ENCODE results near the gene NCAPD2.

The NCAPD2 gene, protein sequence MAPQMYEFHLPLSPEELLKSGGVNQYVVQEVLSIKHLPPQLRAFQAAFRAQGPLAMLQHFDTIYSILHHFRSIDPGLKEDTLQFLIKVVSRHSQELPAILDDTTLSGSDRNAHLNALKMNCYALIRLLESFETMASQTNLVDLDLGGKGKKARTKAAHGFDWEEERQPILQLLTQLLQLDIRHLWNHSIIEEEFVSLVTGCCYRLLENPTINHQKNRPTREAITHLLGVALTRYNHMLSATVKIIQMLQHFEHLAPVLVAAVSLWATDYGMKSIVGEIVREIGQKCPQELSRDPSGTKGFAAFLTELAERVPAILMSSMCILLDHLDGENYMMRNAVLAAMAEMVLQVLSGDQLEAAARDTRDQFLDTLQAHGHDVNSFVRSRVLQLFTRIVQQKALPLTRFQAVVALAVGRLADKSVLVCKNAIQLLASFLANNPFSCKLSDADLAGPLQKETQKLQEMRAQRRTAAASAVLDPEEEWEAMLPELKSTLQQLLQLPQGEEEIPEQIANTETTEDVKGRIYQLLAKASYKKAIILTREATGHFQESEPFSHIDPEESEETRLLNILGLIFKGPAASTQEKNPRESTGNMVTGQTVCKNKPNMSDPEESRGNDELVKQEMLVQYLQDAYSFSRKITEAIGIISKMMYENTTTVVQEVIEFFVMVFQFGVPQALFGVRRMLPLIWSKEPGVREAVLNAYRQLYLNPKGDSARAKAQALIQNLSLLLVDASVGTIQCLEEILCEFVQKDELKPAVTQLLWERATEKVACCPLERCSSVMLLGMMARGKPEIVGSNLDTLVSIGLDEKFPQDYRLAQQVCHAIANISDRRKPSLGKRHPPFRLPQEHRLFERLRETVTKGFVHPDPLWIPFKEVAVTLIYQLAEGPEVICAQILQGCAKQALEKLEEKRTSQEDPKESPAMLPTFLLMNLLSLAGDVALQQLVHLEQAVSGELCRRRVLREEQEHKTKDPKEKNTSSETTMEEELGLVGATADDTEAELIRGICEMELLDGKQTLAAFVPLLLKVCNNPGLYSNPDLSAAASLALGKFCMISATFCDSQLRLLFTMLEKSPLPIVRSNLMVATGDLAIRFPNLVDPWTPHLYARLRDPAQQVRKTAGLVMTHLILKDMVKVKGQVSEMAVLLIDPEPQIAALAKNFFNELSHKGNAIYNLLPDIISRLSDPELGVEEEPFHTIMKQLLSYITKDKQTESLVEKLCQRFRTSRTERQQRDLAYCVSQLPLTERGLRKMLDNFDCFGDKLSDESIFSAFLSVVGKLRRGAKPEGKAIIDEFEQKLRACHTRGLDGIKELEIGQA (N-terminal part only)

DNA sequence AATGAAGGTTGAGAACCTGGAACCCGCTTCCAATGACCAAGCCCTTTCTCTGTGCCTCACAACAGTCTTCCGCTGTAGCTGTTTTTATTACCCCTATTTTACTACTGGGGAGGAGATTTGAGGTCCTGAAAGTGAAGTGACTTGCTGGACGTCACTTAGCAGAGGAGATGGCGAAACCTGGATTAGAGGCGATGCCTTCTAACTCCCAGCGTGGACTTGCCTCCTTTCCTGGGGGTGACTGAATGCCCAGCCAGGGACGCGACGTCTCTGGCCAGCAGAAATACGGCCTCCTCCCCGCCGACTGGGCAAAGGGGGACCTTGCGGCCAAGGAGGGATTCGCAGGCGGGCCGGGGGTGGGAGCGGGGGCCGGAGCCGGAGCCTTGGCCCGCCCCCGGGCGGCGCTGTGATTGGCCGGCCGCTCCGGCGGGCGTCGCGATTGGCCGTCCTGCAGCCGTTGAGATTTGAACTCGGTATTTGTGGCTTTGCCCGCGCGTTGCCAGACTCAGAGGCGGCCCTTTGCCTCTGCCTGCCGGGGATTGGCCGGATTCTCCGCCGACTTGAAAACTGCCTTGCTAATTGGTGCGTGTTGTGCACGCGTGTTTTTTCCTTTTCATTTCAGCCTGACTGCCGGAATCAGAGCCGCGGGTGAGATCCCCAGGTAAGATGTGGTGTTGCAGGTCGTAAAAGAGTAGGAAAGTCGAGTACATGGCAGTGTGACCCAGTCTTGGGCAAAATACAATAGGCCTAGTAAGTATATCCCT lies at the start of gene NCAPD2:
Gene NCAPD2 (plus strand): TSS at position 606 of the 761 bp plus-strand sequence. CDS start 997 bp downstream, outside the sequence.
- Histone ChIP-seq H3K36me3 (ENCODE audit: insufficient read depth, low read length) (peaks cover 21% of the 10 kb centered on the region), H3K27me3 (ENCODE audit: insufficient read depth, low read length) (no peaks in the 10 kb centered on the region), H3K79me2 (ENCODE audit: control insufficient read depth, insufficient read depth, low read length, unreplicated experiment) (peaks cover 50% of the 10 kb centered on the region), H3K4me3 (ENCODE audit: low read depth, low read length) (peak within 1 kb of the TSS; percentile 95), H2AFZ (ENCODE audit: low read length, unreplicated experiment) (peak within 1 kb of the TSS; percentile 98), H3K4me1 (ENCODE audit: control insufficient read depth, insufficient read depth, low read length, unreplicated experiment) (peaks cover 20% of the 10 kb centered on the region), H3K27ac (ENCODE audit: low read depth, low read length) (peak within 1 kb of the TSS; percentile 97)

DNA sequence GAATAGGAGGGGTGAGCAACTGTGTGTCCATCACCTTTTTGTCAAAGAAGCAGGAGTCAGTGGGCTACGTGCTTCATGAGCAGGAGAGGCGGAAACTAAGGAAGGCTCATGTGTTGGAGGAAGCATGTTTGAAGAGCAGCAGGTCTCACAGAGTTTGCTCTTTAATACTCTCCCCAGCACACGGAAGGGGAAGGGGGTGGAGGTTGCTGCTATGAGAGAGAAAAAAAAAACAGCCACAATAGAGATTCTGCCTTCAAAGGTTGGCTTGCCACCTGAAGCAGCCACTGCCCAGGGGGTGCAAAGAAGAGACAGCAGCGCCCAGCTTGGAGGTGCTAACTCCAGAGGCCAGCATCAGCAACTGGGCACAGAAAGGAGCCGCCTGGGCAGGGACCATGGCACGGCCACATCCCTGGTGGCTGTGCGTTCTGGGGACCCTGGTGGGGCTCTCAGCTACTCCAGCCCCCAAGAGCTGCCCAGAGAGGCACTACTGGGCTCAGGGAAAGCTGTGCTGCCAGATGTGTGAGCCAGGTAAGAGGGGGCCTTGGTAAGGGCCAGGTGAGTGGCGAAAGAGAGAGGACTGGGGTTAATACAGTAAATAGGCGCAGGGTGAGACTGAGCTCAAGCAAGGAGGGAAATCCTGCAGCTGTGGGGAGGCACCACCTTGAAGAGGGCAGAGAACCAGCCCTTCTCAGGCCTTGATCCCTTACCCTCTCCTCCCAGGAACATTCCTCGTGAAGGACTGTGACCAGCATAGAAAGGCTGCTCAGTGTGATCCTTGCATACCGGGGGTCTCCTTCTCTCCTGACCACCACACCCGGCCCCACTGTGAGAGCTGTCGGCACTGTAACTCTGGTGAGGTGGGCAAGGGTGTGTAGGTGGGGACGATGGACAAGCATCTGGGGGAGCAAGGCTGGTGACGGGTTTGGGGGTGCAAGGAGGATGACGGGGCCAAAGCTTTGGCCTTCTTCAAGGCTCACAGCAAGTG lies 48.9 kb upstream of the NCAPD2 start, which contains the start of gene CD27:
Gene CD27 (plus strand): TSS at position 252 of the 985 bp plus-strand sequence. CDS start 141 bp downstream, at position 393.
- peaks cover 2% of the 10 kb centered on the region for H3K4me1 ChIP-seq (ENCODE audit: control insufficient read depth, insufficient read depth, low read length, unreplicated experiment)
- no peak within 1 kb of the TSS for H3K4me3 ChIP-seq (ENCODE audit: low read depth, low read length)
- no peak within 1 kb of the TSS for H3K27ac ChIP-seq (ENCODE audit: low read depth, low read length)
- H2AFZ ChIP-seq (ENCODE audit: low read length, unreplicated experiment): no peak within 1 kb of the TSS
- H3K27me3 ChIP-seq (ENCODE audit: insufficient read depth, low read length): no peaks in the 10 kb centered on the region
- peaks cover 2% of the 10 kb centered on the region for H3K79me2 ChIP-seq (ENCODE audit: control insufficient read depth, insufficient read depth, low read length, unreplicated experiment)
- H3K36me3 ChIP-seq (ENCODE audit: insufficient read depth, low read length): no peaks in the 10 kb centered on the region

DNA sequence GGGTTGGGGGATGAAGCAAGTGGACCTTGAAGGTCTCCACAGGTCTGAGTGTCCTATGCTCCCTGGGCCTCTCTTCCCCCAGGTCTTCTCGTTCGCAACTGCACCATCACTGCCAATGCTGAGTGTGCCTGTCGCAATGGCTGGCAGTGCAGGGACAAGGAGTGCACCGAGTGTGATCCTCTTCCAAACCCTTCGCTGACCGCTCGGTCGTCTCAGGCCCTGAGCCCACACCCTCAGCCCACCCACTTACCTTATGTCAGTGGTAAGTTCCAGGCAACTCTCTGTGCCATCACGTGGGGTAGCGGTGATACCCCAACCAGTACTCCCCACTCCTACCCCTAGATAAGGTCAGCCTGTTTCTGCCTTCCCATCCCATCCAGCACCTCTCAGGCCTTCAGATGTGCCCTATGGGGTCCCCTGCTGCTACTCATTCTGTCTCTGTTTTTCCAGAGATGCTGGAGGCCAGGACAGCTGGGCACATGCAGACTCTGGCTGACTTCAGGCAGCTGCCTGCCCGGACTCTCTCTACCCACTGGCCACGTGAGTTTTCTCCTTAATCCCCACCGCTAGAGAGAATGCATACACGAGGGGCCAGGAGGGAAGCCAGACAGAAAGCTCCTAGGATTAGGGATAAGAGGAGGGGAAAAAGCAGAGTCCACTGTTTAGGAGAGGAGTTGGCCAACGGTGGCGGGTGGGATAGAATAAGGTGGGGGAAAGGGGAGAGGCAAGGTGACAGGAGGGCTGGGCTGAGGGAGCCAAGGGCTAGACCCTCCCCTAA lies 43.6 kb upstream of the NCAPD2 start:
- Histone ChIP-seq H3K79me2 (ENCODE audit: control insufficient read depth, insufficient read depth, low read length, unreplicated experiment) (peaks cover 23% of the 10 kb centered on the region), H2AFZ (ENCODE audit: low read length, unreplicated experiment) (no peak overlapping the region), H3K36me3 (ENCODE audit: insufficient read depth, low read length) (no peaks in the 10 kb centered on the region), H3K4me1 (ENCODE audit: control insufficient read depth, insufficient read depth, low read length, unreplicated experiment) (peaks cover 16% of the 10 kb centered on the region), H3K4me3 (ENCODE audit: low read depth, low read length) (peak overlapping the region; percentile 79), H3K27me3 (ENCODE audit: insufficient read depth, low read length) (no peaks in the 10 kb centered on the region), H3K27ac (ENCODE audit: low read depth, low read length) (peak overlapping the region; percentile 70; the same call in 1 of the 2 replicates)

DNA sequence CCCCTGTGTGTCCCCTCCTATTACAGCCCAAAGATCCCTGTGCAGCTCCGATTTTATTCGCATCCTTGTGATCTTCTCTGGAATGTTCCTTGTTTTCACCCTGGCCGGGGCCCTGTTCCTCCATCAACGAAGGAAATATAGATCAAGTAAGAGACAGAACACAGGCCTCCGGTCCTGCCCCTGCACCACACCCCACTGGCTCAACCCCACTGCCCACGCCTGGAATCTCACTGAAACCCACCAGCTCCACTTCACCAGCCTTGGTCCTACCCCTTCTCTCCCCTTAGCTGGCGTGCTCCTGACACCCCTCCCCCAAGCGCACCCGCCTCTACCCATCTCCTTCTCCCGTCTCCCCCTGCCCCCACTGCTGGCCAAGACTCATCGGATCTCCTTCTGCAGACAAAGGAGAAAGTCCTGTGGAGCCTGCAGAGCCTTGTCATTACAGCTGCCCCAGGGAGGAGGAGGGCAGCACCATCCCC lies 43.0 kb upstream of the NCAPD2 start:
- Histone ChIP-seq H3K27ac (ENCODE audit: low read depth, low read length) (peak overlapping the region; percentile 70), H3K4me1 (ENCODE audit: control insufficient read depth, insufficient read depth, low read length, unreplicated experiment) (peaks cover 16% of the 10 kb centered on the region), H2AFZ (ENCODE audit: low read length, unreplicated experiment) (peak overlapping the region; percentile 96), H3K36me3 (ENCODE audit: insufficient read depth, low read length) (no peaks in the 10 kb centered on the region), H3K27me3 (ENCODE audit: insufficient read depth, low read length) (no peaks in the 10 kb centered on the region), H3K79me2 (ENCODE audit: control insufficient read depth, insufficient read depth, low read length, unreplicated experiment) (peaks cover 23% of the 10 kb centered on the region), H3K4me3 (ENCODE audit: low read depth, low read length) (peak overlapping the region; percentile 79)

DNA sequence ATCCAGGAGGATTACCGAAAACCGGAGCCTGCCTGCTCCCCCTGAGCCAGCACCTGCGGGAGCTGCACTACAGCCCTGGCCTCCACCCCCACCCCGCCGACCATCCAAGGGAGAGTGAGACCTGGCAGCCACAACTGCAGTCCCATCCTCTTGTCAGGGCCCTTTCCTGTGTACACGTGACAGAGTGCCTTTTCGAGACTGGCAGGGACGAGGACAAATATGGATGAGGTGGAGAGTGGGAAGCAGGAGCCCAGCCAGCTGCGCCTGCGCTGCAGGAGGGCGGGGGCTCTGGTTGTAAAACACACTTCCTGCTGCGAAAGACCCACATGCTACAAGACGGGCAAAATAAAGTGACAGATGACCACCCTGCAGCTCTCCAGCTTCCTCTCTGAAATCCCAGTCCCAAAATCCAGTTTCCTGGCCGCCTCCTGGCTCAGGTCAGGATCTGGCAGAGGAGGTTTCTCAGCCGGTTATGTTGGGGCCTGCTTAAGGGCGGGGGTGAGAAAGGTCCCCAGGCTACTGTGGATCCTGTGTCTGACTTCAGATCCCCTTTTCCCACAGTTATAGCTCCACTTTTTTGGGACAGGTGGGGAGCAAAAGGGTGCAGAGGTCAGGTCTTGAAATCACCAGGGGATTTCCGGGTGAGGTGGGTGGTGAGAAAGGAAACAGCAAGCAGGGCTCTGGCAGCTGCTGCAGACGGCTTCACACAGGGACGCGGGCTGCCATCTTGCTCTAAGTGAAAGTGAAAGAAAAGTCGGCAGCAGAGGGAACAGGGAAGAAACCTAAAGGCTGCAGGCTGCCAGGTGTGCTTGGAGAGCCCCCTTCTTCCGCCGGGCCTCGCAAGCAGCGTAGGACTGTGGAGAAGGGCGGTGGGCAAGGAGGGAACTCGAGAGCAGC lies 42.3 kb upstream of the NCAPD2 start, which contains the start of gene TAPBPL:
Gene TAPBPL (plus strand): TSS at position 695 of the 897 bp plus-strand sequence. CDS start 207 bp downstream, outside the sequence.
- Histone ChIP-seq H2AFZ (ENCODE audit: low read length, unreplicated experiment) (peak within 1 kb of the TSS; percentile 96), H3K79me2 (ENCODE audit: control insufficient read depth, insufficient read depth, low read length, unreplicated experiment) (peaks cover 23% of the 10 kb centered on the region), H3K27me3 (ENCODE audit: insufficient read depth, low read length) (no peaks in the 10 kb centered on the region), H3K4me3 (ENCODE audit: low read depth, low read length) (peak within 1 kb of the TSS; percentile 79), H3K27ac (ENCODE audit: low read depth, low read length) (peak within 1 kb of the TSS; percentile 70), H3K36me3 (ENCODE audit: insufficient read depth, low read length) (no peaks in the 10 kb centered on the region), H3K4me1 (ENCODE audit: control insufficient read depth, insufficient read depth, low read length, unreplicated experiment) (peaks cover 16% of the 10 kb centered on the region)

DNA sequence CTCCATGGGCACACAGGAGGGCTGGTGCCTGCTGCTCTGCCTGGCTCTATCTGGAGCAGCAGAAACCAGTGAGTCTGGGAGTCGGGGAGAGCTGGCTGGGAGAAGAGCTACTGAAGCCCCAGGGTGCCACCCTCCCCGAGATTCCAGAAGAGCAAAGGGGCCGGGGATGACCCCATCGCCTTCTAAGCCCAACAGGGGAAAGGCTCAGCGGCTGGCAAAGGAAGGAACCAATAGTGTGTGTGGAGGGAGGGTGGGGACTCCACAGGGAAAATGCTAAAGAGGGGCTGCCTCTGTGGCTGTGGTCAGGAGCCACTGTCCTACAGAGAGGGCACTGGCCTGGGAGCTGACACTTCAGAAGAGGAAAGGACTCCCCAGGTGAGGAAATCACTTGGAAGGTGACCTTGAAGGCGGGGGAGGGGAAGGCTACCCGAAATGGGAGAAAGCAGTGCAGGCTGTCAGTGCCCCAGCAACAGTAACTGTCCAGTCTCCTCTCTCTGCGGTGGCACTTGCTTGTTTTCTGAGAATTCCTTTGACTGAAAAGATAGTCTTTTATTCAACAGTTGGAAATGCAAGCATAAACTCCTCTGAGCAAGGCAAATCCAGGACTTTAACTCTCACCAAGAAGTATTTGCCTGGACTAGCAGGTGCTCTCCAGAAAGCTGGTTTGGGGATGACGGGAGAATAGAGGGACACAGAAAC lies 41.5 kb upstream of the NCAPD2 start:
- Histone ChIP-seq H3K4me1 (ENCODE audit: control insufficient read depth, insufficient read depth, low read length, unreplicated experiment) (peaks cover 16% of the 10 kb centered on the region), H3K4me3 (ENCODE audit: low read depth, low read length) (peak overlapping the region; percentile 79), H3K36me3 (ENCODE audit: insufficient read depth, low read length) (no peaks in the 10 kb centered on the region), H2AFZ (ENCODE audit: low read length, unreplicated experiment) (peak overlapping the region; percentile 96), H3K27me3 (ENCODE audit: insufficient read depth, low read length) (no peaks in the 10 kb centered on the region), H3K27ac (ENCODE audit: low read depth, low read length) (peak overlapping the region; percentile 70), H3K79me2 (ENCODE audit: control insufficient read depth, insufficient read depth, low read length, unreplicated experiment) (peaks cover 23% of the 10 kb centered on the region)

DNA sequence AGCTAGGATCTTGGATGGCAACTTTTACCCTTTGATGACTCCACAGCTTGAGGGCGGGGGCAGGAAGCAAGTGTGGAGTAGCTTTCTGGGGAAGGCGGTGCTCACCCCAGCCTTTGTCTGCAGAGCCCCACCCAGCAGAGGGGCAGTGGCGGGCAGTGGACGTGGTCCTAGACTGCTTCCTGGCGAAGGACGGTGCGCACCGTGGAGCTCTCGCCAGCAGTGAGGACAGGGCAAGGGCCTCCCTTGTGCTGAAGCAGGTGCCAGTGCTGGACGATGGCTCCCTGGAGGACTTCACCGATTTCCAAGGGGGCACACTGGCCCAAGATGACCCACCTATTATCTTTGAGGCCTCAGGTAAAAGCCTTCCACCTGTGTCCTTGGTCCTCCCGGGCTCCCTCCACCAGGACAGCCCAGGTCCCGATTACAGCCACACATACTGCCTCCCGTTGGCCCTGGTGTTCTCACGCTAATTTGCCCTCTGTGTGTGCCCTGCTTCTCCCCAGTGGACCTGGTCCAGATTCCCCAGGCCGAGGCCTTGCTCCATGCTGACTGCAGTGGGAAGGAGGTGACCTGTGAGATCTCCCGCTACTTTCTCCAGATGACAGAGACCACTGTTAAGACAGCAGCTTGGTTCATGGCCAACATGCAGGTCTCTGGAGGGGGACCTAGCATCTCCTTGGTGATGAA lies 40.8 kb upstream of the NCAPD2 start:
- peaks cover 23% of the 10 kb centered on the region for H3K79me2 ChIP-seq (ENCODE audit: control insufficient read depth, insufficient read depth, low read length, unreplicated experiment)
- H3K27me3 ChIP-seq (ENCODE audit: insufficient read depth, low read length): no peaks in the 10 kb centered on the region
- H3K4me1 ChIP-seq (ENCODE audit: control insufficient read depth, insufficient read depth, low read length, unreplicated experiment): peaks cover 16% of the 10 kb centered on the region
- H3K4me3 ChIP-seq (ENCODE audit: low read depth, low read length): peak overlapping the region; percentile 79
- H3K36me3 ChIP-seq (ENCODE audit: insufficient read depth, low read length): peaks cover 4% of the 10 kb centered on the region; the same call in 1 of the 2 replicates
- H2AFZ ChIP-seq (ENCODE audit: low read length, unreplicated experiment): no peak overlapping the region
- 0 out of 2 replicates have a peak overlapping the region, but pooled peaks have one; percentile 70 for H3K27ac ChIP-seq (ENCODE audit: low read depth, low read length)
